Lower leg skin (tissue), 3 donors: ENCODE data around the gene SIK1.
"Not testable (repeated sequence)": the region's sequence is repeated elsewhere in the genome, so short reads cannot be mapped to it uniquely, and the experiment has no call there.

Experiments
- POLR2A ChIP-seq, 2 donors: fragments of 450-650 bp; IDR thresholded peaks; one replicate each; pipeline ENCODE4 v1.6.1; 2016 to 2017; ENCODE audit warnings: antibody characterized with exemption in 2 of 2, mild to moderate bottlenecking in 1 of 2, moderate library complexity in 1 of 2
- TF ChIP-seq, protein P1 (sequence below), 3 donors: fragments of 450-650 bp; IDR thresholded peaks; one replicate each; pipeline ENCODE4 v1.5.1; 2016; ENCODE audit warnings: antibody characterized with exemption in 3 of 3, mild to moderate bottlenecking in 3 of 3, moderate library complexity in 2 of 3

DNA sequence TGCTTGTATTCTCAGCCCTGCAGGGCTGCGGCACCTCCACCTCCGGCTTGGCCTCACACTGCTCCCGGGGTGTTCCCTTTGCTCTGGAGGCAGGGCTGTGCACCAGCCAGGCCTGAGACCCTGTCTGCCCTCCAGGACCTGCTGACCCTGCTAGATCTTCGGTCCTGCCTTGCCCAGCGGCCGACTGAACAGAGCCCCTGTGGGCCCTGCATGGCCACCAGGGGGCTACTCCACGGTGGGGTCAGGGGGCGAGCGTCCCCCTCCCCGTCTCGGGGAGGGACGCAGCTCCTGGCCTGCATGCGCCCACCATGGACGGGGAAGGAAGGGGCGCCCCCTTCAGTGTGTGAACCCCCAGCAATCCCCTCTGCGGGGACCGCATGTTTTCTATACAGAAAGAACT lies 36.0 kb upstream of the SIK1 start:
- TF ChIP-seq, protein P1, sequence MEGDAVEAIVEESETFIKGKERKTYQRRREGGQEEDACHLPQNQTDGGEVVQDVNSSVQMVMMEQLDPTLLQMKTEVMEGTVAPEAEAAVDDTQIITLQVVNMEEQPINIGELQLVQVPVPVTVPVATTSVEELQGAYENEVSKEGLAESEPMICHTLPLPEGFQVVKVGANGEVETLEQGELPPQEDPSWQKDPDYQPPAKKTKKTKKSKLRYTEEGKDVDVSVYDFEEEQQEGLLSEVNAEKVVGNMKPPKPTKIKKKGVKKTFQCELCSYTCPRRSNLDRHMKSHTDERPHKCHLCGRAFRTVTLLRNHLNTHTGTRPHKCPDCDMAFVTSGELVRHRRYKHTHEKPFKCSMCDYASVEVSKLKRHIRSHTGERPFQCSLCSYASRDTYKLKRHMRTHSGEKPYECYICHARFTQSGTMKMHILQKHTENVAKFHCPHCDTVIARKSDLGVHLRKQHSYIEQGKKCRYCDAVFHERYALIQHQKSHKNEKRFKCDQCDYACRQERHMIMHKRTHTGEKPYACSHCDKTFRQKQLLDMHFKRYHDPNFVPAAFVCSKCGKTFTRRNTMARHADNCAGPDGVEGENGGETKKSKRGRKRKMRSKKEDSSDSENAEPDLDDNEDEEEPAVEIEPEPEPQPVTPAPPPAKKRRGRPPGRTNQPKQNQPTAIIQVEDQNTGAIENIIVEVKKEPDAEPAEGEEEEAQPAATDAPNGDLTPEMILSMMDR (IDR thresholded peaks at IDR 0.05): not testable (repeated sequence)
- TF ChIP-seq POLR2A (IDR thresholded peaks at IDR 0.05): not testable (repeated sequence)
